SU-DHL-6 (cell line): Measurements from ENCODE around the gene CLIP4.

Experiments
- H2AFZ ChIP-seq: fragments of 200-600 bp; sonication (generic); 2 replicates; pipeline ENCODE4 v1.6.1; 2014; ENCODE audit warnings: low read depth, mild to moderate bottlenecking, moderate library complexity, mixed read lengths, antibody characterized with exemption, low read length; ENCODE audit not compliant: severe bottlenecking
- H3F3A ChIP-seq: fragments of 200-600 bp; shearing (Covaris generic); 2 replicates; pipeline ENCODE4 v1.6.0; 2016; ENCODE audit warnings: antibody characterized with exemption, mild to moderate bottlenecking; ENCODE audit not compliant: insufficient read depth
- H3K27ac ChIP-seq: fragments of 200-600 bp; sonication (generic); 2 replicates; pipeline ENCODE4 v1.5.1; 2016; ENCODE audit warnings: low read depth, mild to moderate bottlenecking, low read length, moderate library complexity, mixed read lengths
- H3K27me3 ChIP-seq: fragments of 200-600 bp; sonication (generic), shearing (Covaris generic); 2 replicates; pipeline ENCODE4 v1.6.0; 2014; ENCODE audit warnings: mild to moderate bottlenecking, low read length
- H3K36me3 ChIP-seq: fragments of 200-600 bp; sonication (generic); 2 replicates; pipeline ENCODE4 v1.6.1; 2014; ENCODE audit warnings: mild to moderate bottlenecking, low read length, mixed read lengths
- H3K4me2 ChIP-seq: fragments of 300-600, 200-600 bp; shearing (Covaris generic), sonication (generic); 2 replicates; pipeline ENCODE4 v1.6.0; 2014; ENCODE audit warnings: low read length, low read depth, mild to moderate bottlenecking; ENCODE audit not compliant: poor library complexity, severe bottlenecking
- H3K4me3 ChIP-seq: fragments of 200-600 bp; sonication (generic); 2 replicates; pipeline ENCODE4 v1.5.1; 2014; ENCODE audit warnings: antibody characterized with exemption, low read length, mild to moderate bottlenecking, mixed read lengths; ENCODE audit not compliant: insufficient read depth, poor library complexity, severe bottlenecking
- H3K79me2 ChIP-seq: fragments of 200-600 bp; sonication (generic); 2 replicates; pipeline ENCODE4 v1.6.1; 2014; ENCODE audit warnings: mild to moderate bottlenecking, low read length, moderate library complexity; ENCODE audit not compliant: insufficient read depth
- H3K9ac ChIP-seq: fragments of 200-600 bp; sonication (generic); 2 replicates; pipeline ENCODE4 v1.7.0; 2014; ENCODE audit warnings: mild to moderate bottlenecking, low read length
- H3K9me2 ChIP-seq: fragments of 200-600 bp; sonication (generic); replicated peaks from 2 replicates; pipeline ENCODE4 v1.6.1; 2014; ENCODE audit warnings: low read length; ENCODE audit not compliant: insufficient read depth
- H3K9me3 ChIP-seq: fragments of 200-600 bp; sonication (generic); 2 replicates; pipeline ENCODE4 v1.6.1; 2014; ENCODE audit warnings: low read length, mixed read lengths; ENCODE audit not compliant: insufficient read depth
- H4K20me1 ChIP-seq: fragments of 200-600 bp; sonication (generic); 2 replicates; pipeline ENCODE4 v1.6.1; 2014; ENCODE audit warnings: low read depth, mild to moderate bottlenecking, antibody characterized with exemption, low read length, moderate library complexity, mixed read lengths
- EZH2phosphoT487 ChIP-seq: fragments of 200-600 bp; sonication (generic), shearing (Covaris generic); conservative IDR thresholded peaks from 2 replicates; pipeline ENCODE4 v1.6.1; 2018; ENCODE audit warnings: mild to moderate bottlenecking, antibody characterized with exemption, low read length, moderate library complexity, mixed read lengths
- TF ChIP-seq, protein P1 (sequence below): fragments of 200-600 bp; sonication (generic); IDR thresholded peaks from one replicate; pipeline ENCODE4 v1.5.1; 2017; ENCODE audit warnings: antibody characterized with exemption, mild to moderate bottlenecking, low read length, moderate library complexity; ENCODE audit not compliant: insufficient read depth, poor library complexity, severe bottlenecking

CLIP4 gene

DNA sequence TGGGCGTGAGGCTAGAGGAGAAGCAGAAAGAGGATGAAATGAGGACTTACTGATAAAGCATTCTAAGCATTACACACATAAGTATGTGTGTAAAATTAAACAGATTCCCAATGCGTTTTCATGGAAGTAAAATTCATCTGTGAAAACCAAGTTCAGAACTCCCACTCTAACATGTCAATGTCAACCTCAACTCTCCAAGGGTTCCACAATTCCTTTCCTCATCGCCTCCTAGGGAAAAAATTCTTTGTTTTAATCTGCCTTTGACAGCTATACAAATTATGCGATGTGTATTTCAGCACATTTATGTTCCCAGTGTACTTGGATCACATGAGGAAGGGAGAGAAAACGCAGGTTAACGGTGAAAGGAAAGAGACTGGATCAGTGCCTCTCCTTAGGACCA is 76.6 kb downstream of the CLIP4 start:
- Histone ChIP-seq H3K36me3 (no peaks in the 10 kb centered on the region), H4K20me1 (no peaks in the 10 kb centered on the region), H3K4me3 (no peak overlapping the region), H2AFZ (no peak overlapping the region), H3K27me3 (no peaks in the 10 kb centered on the region), H3K9me3 (peaks cover 8% of the 10 kb centered on the region; the same call in 1 of the 2 replicates), H3K27ac (no peak overlapping the region), H3K9ac (no peak overlapping the region), H3K4me2 (no peak overlapping the region), H3K9me2 (no peaks in the 10 kb centered on the region), H3K79me2 (no peaks in the 10 kb centered on the region), H3F3A (peaks cover 17% of the 10 kb centered on the region)
- TF ChIP-seq EZH2phosphoT487 = no peak
- TF ChIP-seq, protein P1, sequence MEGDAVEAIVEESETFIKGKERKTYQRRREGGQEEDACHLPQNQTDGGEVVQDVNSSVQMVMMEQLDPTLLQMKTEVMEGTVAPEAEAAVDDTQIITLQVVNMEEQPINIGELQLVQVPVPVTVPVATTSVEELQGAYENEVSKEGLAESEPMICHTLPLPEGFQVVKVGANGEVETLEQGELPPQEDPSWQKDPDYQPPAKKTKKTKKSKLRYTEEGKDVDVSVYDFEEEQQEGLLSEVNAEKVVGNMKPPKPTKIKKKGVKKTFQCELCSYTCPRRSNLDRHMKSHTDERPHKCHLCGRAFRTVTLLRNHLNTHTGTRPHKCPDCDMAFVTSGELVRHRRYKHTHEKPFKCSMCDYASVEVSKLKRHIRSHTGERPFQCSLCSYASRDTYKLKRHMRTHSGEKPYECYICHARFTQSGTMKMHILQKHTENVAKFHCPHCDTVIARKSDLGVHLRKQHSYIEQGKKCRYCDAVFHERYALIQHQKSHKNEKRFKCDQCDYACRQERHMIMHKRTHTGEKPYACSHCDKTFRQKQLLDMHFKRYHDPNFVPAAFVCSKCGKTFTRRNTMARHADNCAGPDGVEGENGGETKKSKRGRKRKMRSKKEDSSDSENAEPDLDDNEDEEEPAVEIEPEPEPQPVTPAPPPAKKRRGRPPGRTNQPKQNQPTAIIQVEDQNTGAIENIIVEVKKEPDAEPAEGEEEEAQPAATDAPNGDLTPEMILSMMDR = no peak

DNA sequence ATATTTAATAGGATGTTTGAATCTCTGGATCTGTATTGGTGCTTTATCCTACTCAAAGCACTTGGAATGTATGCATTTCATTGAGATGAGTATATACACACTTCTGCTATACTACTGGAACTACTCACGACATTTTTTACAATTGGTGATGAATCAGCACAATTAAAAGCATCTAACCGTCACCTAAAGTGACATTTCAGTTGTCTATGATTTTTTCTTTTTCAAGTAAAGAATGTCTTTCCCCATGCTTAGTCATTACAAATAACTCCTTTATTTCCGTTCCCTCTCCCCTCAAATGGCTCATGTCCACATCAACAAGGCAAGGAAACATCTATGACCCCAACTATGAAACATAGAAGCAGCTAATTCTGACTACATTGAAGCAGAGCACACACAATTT is 77.3 kb downstream of the CLIP4 start:
- H4K20me1 ChIP-seq = no peaks in the 10 kb centered on the region

DNA sequence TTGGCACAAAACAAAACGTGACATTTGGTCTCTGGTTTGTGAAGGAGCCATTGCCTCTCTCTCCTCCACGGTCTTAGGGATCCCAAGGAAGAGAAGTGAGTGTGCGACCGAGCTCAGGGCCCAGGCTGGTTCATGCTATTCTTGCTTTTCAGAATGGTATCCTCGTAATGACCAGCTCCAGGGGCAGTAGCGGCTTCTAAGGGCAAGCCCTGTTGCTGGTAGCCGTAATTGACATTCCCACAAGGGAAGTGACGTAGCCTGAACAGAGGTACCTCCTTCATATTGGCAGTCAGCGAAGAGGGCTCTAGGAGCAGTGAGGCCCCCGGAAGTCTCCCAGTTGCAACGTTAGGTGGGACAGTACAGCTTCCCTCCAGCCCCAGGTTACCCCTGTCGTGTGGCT is 77.9 kb downstream of the CLIP4 start:
- H3K4me3 ChIP-seq = no peak overlapping the region
- no peak overlapping the region for H2AFZ ChIP-seq
- H3K9me3 ChIP-seq = peaks cover 1% of the 10 kb centered on the region; the same call in 1 of the 2 replicates
- H3K9me2 ChIP-seq = no peaks in the 10 kb centered on the region
- no peaks in the 10 kb centered on the region for H3K36me3 ChIP-seq
- H3K79me2 ChIP-seq = no peaks in the 10 kb centered on the region
- TF ChIP-seq EZH2phosphoT487 = no peak
- TF ChIP-seq, protein P1 = no peak
- no peaks in the 10 kb centered on the region for H3K27me3 ChIP-seq
- H3K27ac ChIP-seq = no peak overlapping the region
- H3K9ac ChIP-seq = no peak overlapping the region
- H4K20me1 ChIP-seq = no peaks in the 10 kb centered on the region
- H3F3A ChIP-seq = peaks cover 17% of the 10 kb centered on the region
- H3K4me2 ChIP-seq = no peak overlapping the region

More for the DNA sequence above, 77.3 kb downstream of the CLIP4 start:
- no peaks in the 10 kb centered on the region for H3K79me2 ChIP-seq
- H3K9me2 ChIP-seq = no peaks in the 10 kb centered on the region
- no peak overlapping the region for H3K4me3 ChIP-seq
- H3F3A ChIP-seq = peaks cover 17% of the 10 kb centered on the region
- TF ChIP-seq, protein P1 = no peak
- no peak for TF ChIP-seq EZH2phosphoT487
- H3K27me3 ChIP-seq = no peaks in the 10 kb centered on the region
- peaks cover 4% of the 10 kb centered on the region; the same call in 1 of the 2 replicates for H3K9me3 ChIP-seq
- no peak overlapping the region for H2AFZ ChIP-seq
- no peak overlapping the region for H3K9ac ChIP-seq
- no peaks in the 10 kb centered on the region for H3K36me3 ChIP-seq
- H3K4me2 ChIP-seq = no peak overlapping the region
- H3K27ac ChIP-seq = no peak overlapping the region

DNA sequence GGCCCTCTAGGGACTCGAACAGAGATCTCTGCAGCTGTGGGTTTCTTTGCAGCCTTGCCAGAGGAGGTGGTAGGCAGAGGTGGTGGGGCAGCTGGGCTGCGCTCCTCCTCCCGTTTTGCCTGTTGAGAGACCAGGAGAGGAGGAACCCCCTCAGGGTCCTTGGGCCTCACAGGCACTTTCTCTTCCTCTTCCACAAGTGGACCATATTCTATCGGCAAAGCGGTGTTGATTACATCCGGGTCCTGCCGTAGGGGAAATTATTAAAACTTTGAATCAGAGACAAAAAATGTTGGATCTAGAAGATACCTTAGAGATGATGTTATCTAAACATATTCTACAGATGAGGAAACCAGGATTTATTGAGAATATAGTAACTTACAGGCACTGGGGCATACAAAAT is 78.5 kb downstream of the CLIP4 start:
- TF ChIP-seq EZH2phosphoT487 = no peak
- TF ChIP-seq, protein P1 = no peak
- Histone ChIP-seq H3K79me2 (no peaks in the 10 kb centered on the region), H3K9me2 (no peaks in the 10 kb centered on the region), H3K9me3 (no peaks in the 10 kb centered on the region), H3K27me3 (no peaks in the 10 kb centered on the region), H3K36me3 (no peaks in the 10 kb centered on the region), H3K9ac (no peak overlapping the region), H3K4me3 (no peak overlapping the region), H2AFZ (no peak overlapping the region), H4K20me1 (no peaks in the 10 kb centered on the region), H3K27ac (no peak overlapping the region), H3K4me2 (no peak overlapping the region), H3F3A (peaks cover 16% of the 10 kb centered on the region)
